ENCODE data around the gene BAD. TPM values are rescaled to one million over a fixed set of nuclear protein-coding genes. Genes with fewer than 3 reads are reported as not detected.

The BAD gene
- total RNA-seq, 2 donors from 2014 or later, result 51.1 to 85.9 TPM

DNA sequence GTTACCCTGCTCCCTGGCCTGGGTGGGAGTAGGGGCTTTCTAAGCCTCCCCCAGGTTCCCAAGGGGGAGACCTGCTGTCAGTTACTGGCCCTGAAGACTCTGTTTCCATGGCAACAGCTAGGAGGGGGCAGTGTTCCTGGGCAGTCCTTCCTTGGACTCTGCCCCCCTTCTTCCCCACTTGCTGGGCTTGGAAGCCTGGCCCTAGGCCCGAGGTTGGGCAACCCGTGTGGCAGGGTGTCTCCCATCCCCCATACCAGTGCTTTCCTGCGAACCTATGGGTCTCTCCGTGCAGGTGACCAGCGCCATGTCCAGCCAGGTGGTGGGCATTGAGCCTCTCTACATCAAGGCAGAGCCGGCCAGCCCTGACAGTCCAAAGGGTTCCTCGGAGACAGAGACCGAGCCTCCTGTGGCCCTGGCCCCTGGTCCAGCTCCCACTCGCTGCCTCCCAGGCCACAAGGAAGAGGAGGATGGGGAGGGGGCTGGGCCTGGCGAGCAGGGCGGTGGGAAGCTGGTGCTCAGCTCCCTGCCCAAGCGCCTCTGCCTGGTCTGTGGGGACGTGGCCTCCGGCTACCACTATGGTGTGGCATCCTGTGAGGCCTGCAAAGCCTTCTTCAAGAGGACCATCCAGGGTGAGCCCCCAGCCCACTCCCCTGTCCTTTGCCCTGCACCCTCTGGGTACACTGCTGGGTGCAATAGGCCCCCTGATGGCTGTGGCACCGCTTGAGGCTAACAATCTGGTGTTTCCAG is 22.6 kb upstream of the BAD start:
- intact Hi-C loops (cut with DNase I), result no loop called here
- Histone ChIP-seq H3K4me3 (peak overlapping the region; percentile 40 to 58), H3K9me3 (no peaks in the 10 kb centered on the region), H3K4me1 (peaks cover 28% of the 10 kb centered on the region), H3K36me3 (replicated peaks in 1 of 2; ENCODE audit: insufficient read depth in 1 of 2, low read depth in 2 of 2) (no peaks in the 10 kb centered on the region), H3K27ac (peak overlapping the region; percentile 86 to 97 (median 94)), H3K27me3 (no peaks in the 10 kb centered on the region)
- WGBS, 2 donors, result 22 to 57% methylated on average over 4 to 14 of the region's 15 CpGs
- peak; percentile 58 to 78 (median 73) for DNase-seq
- no peak for ATAC-seq
- TF ChIP-seq POLR2A (IDR thresholded peaks at IDR 0.05), result no peak
- TF ChIP-seq CTCF (IDR thresholded peaks at IDR 0.05), result no peak

GRCh38 chr11:64306563-64306875 is 22.1 kb upstream of the BAD start:
- ATAC-seq, result no peak
- 8 to 31% methylated on average over 5 to 9 of the region's 9 CpGs for WGBS, 2 donors
- TF ChIP-seq POLR2A (IDR thresholded peaks at IDR 0.05) (peak in 1 of 3 donors; percentile 1), CTCF (IDR thresholded peaks at IDR 0.05) (no peak)
- H3K4me3 ChIP-seq, result peak overlapping the region; percentile 40 to 58
- H3K27ac ChIP-seq, result peak overlapping the region; percentile 86 to 97 (median 94)
- H3K9me3 ChIP-seq, result no peaks in the 10 kb centered on the region
- no peaks in the 10 kb centered on the region for H3K27me3 ChIP-seq
- DNase-seq, result no peak
- no peaks in the 10 kb centered on the region for H3K36me3 ChIP-seq (replicated peaks in 1 of 2; ENCODE audit: insufficient read depth in 1 of 2, low read depth in 2 of 2)
- intact Hi-C loops (cut with DNase I), result no loop called here
- peaks cover 28% of the 10 kb centered on the region for H3K4me1 ChIP-seq

GRCh38 chr11:64305691-64306562 is 21.5 kb upstream of the BAD start:
- no peaks in the 10 kb centered on the region for H3K36me3 ChIP-seq (replicated peaks in 1 of 2; ENCODE audit: insufficient read depth in 1 of 2, low read depth in 2 of 2)
- no peaks in the 10 kb centered on the region for H3K27me3 ChIP-seq
- peak; percentile 83 to 87 (median 84) for DNase-seq
- peak overlapping the region; percentile 40 to 58 for H3K4me3 ChIP-seq
- intact Hi-C loops (cut with DNase I), result no loop called here
- peak overlapping the region; percentile 86 to 97 (median 94) for H3K27ac ChIP-seq
- no peaks in the 10 kb centered on the region for H3K9me3 ChIP-seq
- TF ChIP-seq POLR2A (IDR thresholded peaks at IDR 0.05) (peak; percentile 75 to 93 (median 92)), CTCF (IDR thresholded peaks at IDR 0.05) (peak in 4 of 7 experiments; percentile 26 to 32 (median 29))
- H3K4me1 ChIP-seq, result peaks cover 28% of the 10 kb centered on the region
- 0% methylated on average over 26 to 54 of the region's 71 CpGs for WGBS, 2 donors
- ATAC-seq, result peak; percentile 36

DNA sequence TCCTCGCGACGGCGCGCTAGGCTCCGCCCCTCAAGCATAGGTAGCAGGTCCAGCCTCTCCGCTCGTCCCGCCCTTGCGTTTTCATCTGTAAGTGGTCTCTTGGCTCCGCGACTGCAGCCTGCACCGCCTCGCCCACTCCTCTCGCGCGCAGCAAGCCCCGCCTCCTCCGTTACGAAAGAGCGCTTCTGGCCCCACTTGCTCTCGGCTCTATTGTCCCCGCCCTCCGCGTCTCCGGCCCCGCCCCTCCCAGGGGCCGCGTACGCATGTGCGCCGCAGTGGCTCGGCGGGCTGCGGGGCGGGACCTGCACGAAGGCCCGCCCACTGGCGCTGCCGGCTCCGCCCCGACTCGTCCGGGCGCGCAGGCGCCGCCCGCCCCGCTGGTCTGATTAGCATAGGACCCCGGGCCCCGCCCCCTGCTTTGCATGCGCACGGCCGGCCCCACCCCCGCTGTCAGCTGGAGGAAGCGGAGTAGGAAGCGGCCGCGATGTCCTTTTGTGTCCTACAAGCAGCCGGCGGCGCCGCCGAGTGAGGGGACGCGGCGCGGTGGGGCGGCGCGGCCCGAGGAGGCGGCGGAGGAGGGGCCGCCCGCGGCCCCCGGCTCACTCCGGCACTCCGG is 20.7 kb upstream of the BAD start, which contains the start of gene ESRRA:
TSS of gene ESRRA (plus strand) at position 450 of the 616 bp plus-strand sequence. CDS start 1,656 bp downstream, outside the sequence.
- peak; percentile 100 for DNase-seq
- Histone ChIP-seq H3K36me3 (replicated peaks in 1 of 2; ENCODE audit: insufficient read depth in 1 of 2, low read depth in 2 of 2) (no peaks in the 10 kb centered on the region), H3K4me3 (peak within 1 kb of the TSS; percentile 40 to 58), H3K9me3 (no peaks in the 10 kb centered on the region), H3K27me3 (no peaks in the 10 kb centered on the region), H3K4me1 (peaks cover 36% of the 10 kb centered on the region), H3K27ac (peak within 1 kb of the TSS; percentile 86 to 97 (median 94))
- TF ChIP-seq CTCF (IDR thresholded peaks at IDR 0.05), result peak in 1 of 7 experiments; percentile 6
- peak in 2 of 3 donors; percentile 31 to 56 for TF ChIP-seq POLR2A (IDR thresholded peaks at IDR 0.05)
- ATAC-seq, result peak; percentile 87
- intact Hi-C loops (cut with DNase I), result no loop called here
- 0 to 1% methylated on average over 4 to 33 of the region's 81 CpGs for WGBS, 2 donors

Measured in body of pancreas (tissue), 4 donors.